ENCODE measurements around the gene GLRX3. TPM values are rescaled to one million over a fixed set of nuclear protein-coding genes. Genes with fewer than 3 reads are reported as not detected.

GLRX3 gene
- total and polyA plus RNA-seq, 2 of the 13 experiments (the other 11 are each of a cell fraction or from before 2014, with no cell fraction given): 91.4 to 135 TPM

GRCh38 chr10:130136226-130137089, at the start of gene GLRX3 (continued):
- TF ChIP-seq PRPF4 (IDR thresholded peaks at IDR 0.05; ENCODE audit: low read depth, low read length, poor library complexity, severe bottlenecking): no peak
- no peak for TF ChIP-seq NONO (IDR thresholded peaks at IDR 0.05)
- peak; percentile 78 for TF ChIP-seq NONO (CRISPR knock-in tag; conservative IDR thresholded peaks at IDR 0.05)
- 0 out of 2 replicates have a peak, but pooled peaks have one; percentile 55 for TF ChIP-seq ZNF780A (CRISPR knock-in tag; IDR thresholded peaks at IDR 0.05)
- TF ChIP-seq ZFP36L2 (CRISPR knock-in tag; IDR thresholded peaks at IDR 0.05): no peak
- TF ChIP-seq ZFP36L1 (CRISPR knock-in tag; IDR thresholded peaks at IDR 0.05): no peak
- TF ChIP-seq ZBTB14 (CRISPR knock-in tag; IDR thresholded peaks at IDR 0.05): no peak
- TF ChIP-seq ZNF572 (CRISPR knock-in tag; IDR thresholded peaks at IDR 0.05): no peak
- TF ChIP-seq TRIM24 (CRISPR knock-in tag; IDR thresholded peaks at IDR 0.05): no peak
- peak; percentile 86 for TF ChIP-seq MYC (CRISPR knock-in tag; IDR thresholded peaks at IDR 0.05; ENCODE audit: borderline replicate concordance)
- no peak for TF ChIP-seq PBX3 (CRISPR knock-in tag; IDR thresholded peaks at IDR 0.05; ENCODE audit: borderline replicate concordance)
- peak; percentile 59; the same call in 1 of the 2 replicates for TF ChIP-seq ZC3H13 (CRISPR knock-in tag; IDR thresholded peaks at IDR 0.05)
- TF ChIP-seq SRSF4 (IDR thresholded peaks at IDR 0.05; ENCODE audit: low read depth, low read length, poor library complexity, severe bottlenecking): no peak
- no peak for TF ChIP-seq CSRNP2 (CRISPR knock-in tag; conservative IDR thresholded peaks at IDR 0.05; ENCODE audit: low read depth)
- TF ChIP-seq ETV5 (CRISPR knock-in tag; IDR thresholded peaks at IDR 0.05; ENCODE audit: borderline replicate concordance): peak; percentile 89
- TF ChIP-seq NFIC (IDR thresholded peaks at IDR 0.05; ENCODE audit: low read length): no peak
- TF ChIP-seq ZNF775 (CRISPR knock-in tag; IDR thresholded peaks at IDR 0.05; ENCODE audit: borderline replicate concordance): no peak
- no peak for TF ChIP-seq ZNF10 (CRISPR knock-in tag; IDR thresholded peaks at IDR 0.05; ENCODE audit: borderline replicate concordance, low read depth)
- peak; percentile 64 to 79; a peak in 3 of 4 replicates for TF ChIP-seq POLR2A (IDR thresholded peaks at IDR 0.05; ENCODE audit: insufficient read depth in 1 of 2, low read depth in 2 of 2, low read length in 2 of 2)
- no peak for TF ChIP-seq ARID2 (CRISPR knock-in tag; IDR thresholded peaks at IDR 0.05; ENCODE audit: borderline replicate concordance)
- TF ChIP-seq NCOA5 (CRISPR knock-in tag; IDR thresholded peaks at IDR 0.05): no peak
- TF ChIP-seq MLX (CRISPR knock-in tag; IDR thresholded peaks at IDR 0.05): no peak
- 0 out of 2 replicates have a peak, but pooled peaks have one; percentile 34 for TF ChIP-seq ZNF205 (CRISPR knock-in tag; IDR thresholded peaks at IDR 0.05)
- TF ChIP-seq ZNF556 (CRISPR knock-in tag; IDR thresholded peaks at IDR 0.05; ENCODE audit: borderline replicate concordance): peak; percentile 69; the same call in 1 of the 2 replicates

All from HepG2 (cell line).